T1000 (cell line): Measurements from ENCODE around the gene C4orf50.
"Not testable (repeated sequence)": the region's sequence is repeated elsewhere in the genome, so short reads cannot be mapped to it uniquely, and the experiment has no call there.

Experiments
- DNase-seq: peaks from one replicate; lab custom pipeline; 2025; ENCODE audit warnings: mixed read lengths; lab: John Stamatoyannopoulos, UW

C4orf50 gene

DNA sequence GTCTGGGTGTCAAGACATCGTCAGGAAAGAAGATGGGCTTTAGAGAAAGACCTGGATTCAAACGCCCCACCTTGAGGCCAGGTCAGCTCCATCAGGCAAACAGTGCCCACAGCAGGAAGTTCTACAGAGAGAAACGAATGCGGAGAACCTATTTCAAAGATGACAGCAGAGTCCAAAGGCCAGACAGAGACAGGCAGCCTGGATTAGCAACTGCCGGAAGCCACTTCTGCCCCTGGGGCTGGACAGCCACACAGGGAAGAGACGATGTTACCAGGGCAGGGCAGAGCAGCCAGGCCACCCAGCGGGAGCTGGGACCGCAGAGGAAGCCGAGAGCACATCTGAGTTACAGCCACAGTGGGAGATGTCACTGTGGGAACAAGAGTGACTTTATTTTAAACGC is 1.2 kb downstream of the C4orf50 start:
- DNase-seq = no peak

DNA sequence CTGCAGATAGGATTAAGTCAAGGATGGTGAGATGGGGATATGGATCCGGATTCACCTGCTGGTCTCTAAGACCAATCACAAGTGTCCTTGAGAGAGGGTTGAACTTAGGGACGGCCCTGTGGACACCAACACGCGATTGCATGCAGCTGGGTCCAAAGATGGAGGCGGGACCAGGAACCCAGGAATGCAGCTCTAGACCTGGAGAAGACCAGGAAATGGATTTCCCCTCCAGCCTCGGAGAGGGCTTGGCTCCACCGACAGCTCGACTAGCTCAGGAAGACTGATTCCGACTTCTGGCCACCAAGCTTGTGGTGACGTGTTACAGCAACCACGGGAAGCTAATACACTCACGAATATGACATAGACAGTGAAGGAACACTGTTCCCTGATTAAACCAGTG is 4.7 kb downstream of the C4orf50 start:
- DNase-seq = no peak

DNA sequence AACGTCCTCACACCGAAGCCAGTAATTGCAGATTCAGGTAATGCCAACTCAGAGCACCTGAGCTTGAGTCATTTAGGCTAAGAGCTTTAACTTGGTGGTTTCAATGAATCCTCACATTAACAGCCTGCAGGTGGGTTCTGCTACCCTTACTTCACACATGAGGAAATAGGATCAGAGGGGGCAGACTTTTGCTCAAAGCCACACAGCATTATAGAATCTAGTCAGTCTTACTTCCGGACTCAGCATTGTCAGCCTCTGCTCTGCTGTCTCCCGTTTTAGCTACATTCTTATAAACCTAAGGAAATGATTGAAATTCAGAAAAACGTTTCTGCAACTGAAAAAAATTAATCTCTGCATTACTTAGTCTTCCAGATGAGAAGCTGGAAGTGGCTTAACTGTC is 6.0 kb downstream of the C4orf50 start:
- DNase-seq = no peak

DNA sequence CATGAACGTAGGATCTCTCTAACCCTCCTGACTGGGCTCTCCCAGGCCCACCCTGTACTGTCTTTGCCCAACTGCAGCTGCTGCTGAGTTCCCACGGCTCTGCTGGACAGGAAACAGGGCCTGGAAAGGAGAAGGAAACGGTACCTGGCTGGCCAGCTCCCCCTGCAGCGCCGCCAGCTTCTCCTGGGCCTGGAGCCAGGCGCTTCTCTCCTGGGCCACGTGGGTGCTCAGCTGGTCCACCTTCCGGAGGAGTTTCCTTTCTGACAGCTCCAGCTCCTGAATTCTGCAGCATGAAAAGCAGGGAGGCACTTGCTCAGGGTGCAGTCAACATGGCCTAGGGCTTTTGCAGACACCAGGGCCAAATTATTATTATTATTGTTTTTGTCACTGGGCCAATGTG is 6.5 kb downstream of the C4orf50 start:
- no peak for DNase-seq

DNA sequence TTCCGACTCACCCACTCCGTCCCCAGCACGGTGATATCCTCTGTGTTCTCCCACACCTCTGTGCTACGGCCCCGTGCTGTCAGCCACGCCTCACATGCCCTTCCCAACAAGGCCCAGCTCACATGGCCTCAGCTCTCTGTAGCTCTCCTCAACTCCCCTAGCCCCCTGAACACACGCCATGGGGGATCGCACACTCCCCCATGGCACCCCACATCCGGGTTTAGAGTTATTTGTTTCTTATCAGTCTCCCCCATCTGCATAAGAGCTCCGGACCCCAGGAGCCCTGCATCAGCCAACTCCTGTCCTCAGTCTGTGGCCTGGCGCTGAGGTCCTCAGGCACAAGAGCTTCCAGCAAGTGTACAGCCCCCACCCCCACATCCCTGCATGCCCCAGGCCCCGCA is 7.0 kb downstream of the C4orf50 start:
- DNase-seq = no peak

DNA sequence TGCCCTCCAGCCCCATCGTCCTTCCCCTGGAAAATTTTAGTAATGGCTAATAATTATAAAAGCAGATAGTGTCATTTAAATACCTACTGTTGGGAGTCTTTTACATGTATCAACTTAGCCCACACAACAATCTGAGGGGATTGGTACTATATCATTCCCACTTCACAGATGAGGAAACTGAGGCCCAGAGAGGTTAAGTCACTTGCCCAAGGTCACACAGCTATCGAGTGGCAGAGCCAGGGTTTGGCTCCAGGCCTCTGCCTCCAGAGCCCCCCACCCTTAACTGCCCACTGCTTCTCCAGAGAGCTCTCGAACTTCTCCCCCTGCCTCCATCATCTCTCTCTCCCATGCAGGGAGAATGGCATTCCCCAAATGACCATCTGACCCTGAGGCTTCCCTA is 7.4 kb downstream of the C4orf50 start:
- no peak for DNase-seq

DNA sequence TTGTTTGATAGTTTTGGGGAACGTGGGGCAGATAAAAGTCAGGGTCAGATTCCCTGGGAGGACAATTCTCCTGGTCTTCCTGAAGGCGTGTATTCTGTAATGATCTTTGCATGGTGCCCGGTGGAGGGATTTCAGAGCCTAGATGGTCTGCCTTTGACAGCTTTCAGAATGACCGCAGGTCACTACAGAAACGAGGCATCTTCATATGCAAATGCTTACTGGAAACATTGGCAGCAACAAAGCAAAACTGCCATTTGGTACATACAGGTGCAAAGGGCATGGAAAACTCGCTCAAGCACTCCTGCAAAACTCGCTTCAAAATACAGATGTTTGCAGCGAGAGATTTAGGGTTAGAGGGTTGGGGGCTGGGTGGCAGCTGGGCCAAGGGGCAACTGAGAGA is 8.8 kb downstream of the C4orf50 start:
- no peak for DNase-seq

DNA sequence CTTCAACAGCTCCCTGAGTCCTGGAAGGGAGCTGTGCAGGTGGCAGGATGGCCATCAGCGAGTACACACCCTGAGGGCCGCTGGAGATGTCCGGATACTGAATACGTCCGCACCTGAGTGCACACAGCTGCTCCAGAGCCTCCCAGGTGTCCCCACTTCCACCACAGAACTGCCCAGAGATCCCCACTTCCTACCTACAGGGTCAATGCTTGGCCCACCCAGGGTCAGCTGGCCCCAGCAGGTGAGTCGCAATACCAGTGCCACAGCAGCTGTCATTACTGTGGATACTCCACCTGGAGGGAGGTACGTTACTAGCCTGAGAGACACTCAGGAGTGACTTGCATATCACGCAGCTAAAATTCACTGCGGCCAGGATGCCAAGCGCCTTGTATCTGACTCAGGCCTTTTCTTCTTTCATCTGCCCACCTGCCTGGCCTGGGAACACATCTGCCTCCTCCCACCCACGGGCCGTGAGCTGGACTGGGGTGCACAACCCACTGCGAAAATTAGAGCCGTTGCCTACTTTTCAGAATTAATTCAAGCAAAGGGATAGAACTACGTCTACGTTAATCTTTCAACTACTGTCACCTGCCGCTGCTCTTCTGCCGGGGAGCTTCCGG is 9.4 kb downstream of the C4orf50 start:
- no peak for DNase-seq

DNA sequence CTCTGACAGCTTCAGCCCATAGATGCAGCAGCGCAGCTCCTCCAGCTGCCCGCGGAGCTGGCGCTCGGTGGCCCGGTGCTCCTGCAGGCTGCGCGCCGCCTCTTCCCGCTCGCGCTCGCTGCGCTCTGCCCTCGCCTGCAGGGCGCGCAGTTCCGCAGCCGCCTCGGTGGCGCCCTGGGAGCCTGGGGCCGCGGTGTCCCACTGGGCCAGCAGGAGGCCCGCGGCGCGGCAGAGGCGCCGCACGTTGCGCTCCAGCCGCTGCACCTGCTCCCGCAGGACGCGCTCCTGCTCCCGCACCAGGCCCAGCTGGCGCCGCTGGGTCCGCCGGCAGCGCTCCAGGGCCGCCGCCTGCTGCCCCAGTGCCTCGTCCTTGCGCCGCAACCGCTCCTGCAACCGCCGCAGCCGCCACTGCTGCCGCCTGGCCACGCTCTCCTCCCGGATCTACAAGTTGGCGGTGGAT is 10.1 kb downstream of the C4orf50 start:
- DNase-seq = no peak

DNA sequence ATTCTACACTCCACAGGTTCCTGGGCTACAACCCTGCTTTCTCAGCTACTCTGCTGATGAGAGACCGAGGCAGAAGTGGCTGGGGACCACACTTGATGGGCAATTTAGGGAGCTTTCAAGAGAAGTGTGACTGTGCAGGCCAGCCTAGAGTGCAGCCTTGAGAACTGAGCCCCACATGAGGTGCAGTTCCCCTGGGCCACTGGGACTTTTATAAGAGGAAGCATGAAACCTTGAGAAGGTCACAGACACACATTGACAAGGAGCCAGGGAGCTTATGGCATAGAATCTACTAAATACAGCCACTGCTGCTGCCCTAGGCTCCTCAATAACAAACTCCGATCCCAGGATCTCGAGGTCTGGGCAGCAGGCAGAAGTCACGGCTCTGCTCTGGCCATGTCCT is 13.1 kb downstream of the C4orf50 start:
- DNase-seq = no peak

DNA sequence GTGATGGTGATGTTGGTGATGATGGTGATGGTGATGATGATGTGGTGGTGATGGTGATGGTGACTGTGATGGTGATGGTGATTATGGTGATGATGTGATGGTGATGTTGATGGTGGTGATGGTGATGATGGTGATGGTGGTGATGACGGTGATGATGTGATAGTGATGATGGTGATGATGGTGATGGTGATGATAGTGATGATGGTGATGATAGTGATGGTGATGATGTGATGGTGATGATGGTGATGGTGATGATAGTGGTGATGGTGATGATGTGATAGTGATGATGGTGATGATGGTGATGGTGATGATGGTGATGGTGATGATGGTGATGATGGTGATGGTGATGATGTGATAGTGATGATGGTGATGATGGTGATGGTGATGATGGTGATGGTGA is 14.7 kb downstream of the C4orf50 start:
- not testable (repeated sequence) for DNase-seq

DNA sequence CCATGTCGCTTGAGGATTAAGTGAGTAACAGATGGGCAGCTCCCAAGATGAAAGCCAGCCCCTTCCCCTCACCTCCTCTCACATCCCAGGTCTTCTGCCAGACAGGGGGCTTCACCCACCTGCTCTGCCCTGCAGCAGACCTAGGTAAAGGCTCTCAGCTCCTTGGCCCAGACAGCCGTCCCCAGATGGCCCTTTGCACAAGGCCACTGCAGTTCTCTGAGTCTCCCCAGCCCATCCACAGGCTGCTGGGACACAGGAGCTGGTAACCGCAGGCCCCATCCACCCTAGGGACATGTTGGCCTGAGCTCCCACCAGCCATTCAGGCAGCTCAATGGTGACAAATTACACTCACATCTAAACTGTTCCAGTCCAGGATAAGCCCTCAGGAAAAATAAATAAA is 15.3 kb downstream of the C4orf50 start:
- DNase-seq = no peak

DNA sequence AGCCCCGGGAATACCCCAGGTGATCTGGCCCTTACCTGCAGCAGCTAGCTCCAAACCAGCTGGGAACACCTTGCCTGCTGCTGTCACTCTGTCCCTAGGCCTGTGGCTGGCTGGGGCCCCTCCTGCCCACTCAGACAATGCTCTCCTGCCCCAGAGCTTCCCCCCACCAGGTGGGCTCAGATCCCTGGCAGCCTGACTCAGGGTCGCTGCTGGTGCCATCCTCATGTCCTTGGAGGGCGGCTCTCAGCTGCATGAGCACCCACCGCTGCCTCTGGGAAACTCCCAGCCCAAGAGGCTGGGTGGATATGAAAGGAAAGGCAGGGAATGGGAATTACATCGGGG is 15.8 kb downstream of the C4orf50 start:
- no peak for DNase-seq

DNA sequence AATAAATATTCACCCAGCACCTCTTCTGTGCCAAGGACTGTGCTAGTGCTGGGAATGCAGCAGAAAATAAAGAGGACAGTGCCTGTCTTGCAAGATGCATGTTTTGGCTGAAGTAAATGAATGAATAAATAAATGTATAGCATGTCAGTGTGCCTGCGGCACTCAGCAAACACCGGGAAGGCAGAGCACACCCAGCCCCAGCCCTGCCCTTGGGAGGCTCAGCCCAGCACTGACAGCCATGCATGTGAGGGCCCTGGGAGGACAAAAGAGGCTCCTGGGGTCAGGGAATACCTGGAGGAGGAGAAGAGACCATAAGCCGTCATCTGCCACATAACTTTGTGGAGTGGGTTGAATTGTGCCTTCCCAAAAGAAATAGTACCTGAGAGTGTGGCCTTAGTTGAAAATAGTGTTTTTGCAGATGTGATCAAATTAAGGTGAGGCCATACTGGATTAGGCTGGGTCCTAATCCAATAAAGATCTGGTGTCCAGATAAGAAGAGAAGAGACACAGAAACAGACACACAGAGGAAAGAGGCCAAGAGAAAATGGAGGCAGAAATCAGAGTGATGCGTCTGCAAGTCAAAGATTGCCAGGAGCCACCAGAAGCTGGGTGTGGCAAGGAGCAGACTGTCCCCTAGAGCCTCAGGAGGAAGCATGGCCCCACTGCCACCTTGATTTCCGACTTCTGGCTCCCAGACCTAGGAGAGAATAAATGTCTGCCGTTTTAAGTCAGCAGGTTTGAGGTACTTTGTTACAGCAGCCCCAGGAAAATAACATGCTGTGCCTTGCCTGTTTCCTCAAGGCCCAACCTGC is 16.3 kb downstream of the C4orf50 start:
- no peak for DNase-seq

DNA sequence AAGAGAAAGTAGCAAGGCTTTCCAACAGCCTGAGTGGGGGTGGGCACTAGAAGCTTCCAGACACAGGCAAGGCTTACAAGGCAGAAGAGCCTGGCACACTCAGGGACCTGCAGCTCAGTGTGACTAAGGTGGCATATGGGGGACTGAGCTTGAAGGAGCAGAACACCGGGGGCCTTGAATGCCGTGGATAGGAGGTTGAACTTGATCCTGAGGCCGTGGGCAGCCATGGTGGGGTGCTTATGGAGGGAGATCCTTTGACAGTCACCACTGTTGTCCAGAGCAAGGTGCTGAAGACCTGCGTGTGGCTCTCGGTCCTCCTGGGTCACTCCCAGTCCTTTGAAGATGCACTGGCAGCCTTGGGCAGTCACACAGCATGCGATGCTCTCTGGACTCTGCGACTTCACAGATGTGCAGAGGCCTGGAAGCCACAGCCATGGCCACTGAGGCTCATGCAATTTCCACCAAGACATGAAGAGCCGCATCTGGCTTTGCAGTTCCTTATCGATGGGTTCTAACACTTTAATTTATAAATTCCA is 18.3 kb downstream of the C4orf50 start:
- no peak for DNase-seq

DNA sequence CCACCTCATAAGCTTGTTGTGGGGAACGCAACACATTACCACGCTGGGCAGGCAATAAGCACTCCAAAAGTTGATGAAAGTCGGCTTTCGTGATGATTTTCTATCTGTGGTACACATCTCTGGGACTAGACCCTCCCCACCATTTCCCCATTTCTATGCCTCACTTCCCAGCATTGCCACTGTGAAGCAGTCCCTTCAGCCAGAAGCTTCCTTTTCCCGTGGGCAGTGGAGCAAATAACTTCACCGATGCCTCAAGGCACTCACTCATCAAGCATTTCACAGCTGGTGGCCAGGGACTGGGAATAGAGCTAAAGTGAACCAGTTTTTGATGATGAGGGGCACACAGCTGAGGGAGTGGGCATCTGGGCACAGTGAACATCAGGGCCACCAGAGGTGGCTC is 18.9 kb downstream of the C4orf50 start:
- DNase-seq = no peak

DNA sequence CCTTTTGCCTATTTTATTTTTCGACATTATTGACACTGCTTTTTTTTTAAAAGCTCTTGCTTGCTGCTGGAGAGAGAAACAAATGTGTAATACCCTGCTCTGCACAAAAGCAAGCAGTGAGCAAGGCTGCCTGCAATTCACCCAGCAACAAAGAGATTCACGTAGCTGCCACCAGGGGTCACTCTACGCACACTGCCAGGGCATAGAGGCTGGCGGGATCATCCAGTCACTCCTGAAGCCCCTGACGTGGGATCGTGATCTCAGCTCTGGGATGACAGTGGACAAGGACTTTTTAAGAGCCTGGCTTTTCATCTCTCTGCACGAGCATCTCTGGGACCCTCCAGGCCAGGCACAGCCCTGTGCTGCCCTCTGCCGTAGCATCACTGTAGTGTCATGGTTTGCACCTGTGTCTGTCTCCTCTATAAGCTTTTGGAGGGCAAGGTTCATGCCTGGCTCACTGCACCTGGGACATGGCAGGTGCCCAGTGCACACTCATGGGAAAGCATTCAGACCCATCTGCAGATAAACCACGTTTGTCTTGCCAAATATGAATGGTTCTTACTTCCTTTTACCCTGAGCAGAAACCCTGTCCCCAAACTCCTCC is 19.8 kb downstream of the C4orf50 start:
- no peak for DNase-seq

DNA sequence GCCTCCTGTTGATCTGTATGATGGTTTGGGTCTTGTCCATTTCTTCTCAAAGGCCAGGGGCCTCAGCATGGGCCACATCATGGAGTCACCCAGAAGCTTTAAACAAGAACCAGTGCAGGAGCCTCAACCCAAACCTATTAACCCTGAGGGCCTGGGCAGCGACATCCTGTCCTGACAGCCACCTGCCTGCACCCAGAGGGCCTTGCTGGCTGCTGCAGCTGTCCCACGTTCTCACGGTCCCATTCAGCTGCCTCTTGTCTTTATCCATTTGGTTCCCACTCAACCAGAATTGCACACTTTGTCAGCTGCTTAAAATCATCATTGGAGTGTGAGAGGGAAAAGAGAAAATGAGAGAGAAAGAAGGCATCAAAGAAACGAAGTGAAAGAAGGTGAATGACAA is 21.6 kb downstream of the C4orf50 start:
- DNase-seq = no peak

DNA sequence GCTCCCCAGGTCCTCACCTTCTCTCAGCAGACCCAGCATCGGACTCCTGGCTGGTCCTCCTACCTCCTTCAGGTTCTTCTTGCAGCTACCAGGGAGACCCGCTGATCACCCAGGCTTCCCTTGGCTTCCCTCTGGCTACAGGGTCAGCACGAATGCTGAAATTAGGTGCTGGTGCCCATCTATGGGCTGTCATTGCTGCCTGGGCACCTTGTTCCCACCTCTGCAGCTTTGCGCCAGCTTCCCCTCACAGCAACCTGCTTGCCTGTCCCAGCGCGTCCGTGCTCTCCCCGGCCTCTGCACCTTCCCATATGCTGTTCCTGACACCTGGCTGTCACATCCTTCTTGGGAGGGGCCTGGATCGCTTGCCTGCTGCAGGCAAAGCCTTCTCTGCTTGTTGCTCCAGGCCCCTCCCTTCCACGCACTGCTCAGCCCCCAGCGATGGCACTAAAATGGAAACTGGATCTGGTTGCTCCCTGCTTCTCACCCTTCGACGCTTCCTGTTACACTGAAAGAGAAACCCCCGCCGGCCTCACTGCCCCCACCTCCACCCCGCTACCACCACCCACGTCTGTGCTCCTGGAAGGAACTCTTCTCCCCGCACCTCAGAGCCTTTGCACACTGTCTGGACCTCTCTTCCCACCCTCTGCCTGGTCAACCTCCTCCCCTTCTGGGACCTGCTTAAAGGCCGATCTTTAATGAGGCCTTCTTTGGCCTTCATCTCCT is 22.2 kb downstream of the C4orf50 start:
- no peak for DNase-seq

DNA sequence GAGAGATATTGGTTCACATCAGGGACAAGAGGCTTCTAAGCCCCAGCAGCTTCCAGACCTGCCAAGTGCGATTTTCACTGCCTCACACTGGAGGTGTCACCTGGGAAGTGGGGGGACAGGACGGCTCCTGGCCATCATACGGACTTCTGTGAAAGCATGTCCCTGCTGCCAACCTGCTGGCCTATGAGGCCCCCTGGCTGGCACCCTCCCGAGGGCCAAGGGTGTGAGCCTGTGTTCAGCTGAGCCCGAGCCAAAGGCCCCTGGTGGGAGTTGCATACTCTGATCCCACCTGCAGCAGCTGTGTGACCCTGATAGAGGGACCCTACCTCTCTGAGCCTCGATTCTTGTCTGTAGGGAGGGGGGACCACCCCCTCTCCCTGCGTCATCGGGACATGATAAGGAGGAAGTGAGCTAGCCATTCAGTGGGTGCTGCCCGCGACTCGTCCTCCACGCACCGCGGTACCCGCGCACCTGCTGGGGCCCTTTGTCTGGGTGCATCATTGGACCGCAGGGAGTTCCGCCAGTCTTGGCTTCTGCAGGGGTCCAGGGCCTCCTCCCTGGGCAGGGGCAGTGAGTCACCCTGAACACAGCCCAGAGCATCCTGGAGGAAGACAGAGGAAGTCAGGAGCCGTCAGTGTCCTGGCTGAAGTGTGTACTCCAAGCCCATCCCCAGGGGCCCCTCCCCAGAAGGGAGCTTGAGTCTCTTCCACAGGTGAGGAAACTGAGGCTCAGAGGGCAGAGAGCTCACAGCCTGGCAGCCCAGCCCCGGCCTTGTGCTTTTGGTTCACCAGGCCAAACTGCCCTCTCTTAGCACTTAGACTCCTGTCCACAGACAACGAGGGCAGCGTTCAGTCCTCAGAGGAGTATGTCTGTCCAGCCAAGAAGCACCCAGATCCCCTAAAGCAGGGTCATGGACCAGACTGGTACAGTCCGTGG is 24.1 kb downstream of the C4orf50 start:
- no peak for DNase-seq

DNA sequence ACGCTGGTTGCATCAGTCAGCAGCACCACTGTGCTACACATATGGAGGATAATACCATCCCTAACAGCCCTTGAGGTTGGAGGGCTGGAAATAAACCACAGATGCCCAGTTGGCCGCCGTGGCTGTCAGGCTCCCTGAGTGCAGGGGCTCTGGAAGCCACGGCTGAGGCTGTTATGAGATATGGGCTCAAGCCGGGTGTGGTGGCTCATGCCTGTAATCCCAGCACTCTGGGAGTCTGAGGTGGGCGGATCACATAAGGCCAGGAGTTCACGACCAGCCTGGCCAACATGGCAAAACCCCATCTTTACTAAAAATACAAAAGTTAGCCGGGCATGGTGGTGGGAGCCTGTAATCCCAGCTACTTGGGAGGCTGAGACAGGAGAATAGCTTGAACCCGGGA is 24.9 kb downstream of the C4orf50 start:
- DNase-seq = not testable (repeated sequence)
